IMR-90 (cell line): ENCODE measurements around the gene RAD23B. TPM values are rescaled to one million over a fixed set of nuclear protein-coding genes. Genes with fewer than 3 reads are reported as not detected.
"Not testable (repeated sequence)": the region's sequence is repeated elsewhere in the genome, so short reads cannot be mapped to it uniquely, and the experiment has no call there.

Source experiments
- ATAC-seq: fragments of 200-7000 bp; cut with Tn5 transposase; 2 replicates; pipeline ENCODE4 v1.9.1; 2020; ENCODE audit warnings: low read depth, mild to moderate bottlenecking, moderate library complexity
- BruUV-seq: library from RNA; stranded (reverse); fragments of 400-500 nt; replicated peaks from 2 replicates; lab custom pipeline; 2021; lab: Mats Ljungman, UMichigan
- CTCF ChIA-PET: fragments of 300-600 bp; formaldehyde crosslinking; extraction: SDS; loops from one replicate; lab custom pipeline; 2021; ENCODE audit warnings: antibody characterized with exemption; lab: Yijun Ruan, JAX
- POLR2A ChIA-PET: fragments of 300-600 bp; sonication (Branson Sonifier 250); formaldehyde crosslinking; loops from one replicate; lab custom pipeline; 2022; ENCODE audit warnings: antibody characterized with exemption; ENCODE audit not compliant: unreplicated experiment; lab: Charles Lee
- DNase-seq: peaks from one replicate; pipeline ENCODE4 v3.0.0; 2013
- H2AFZ ChIP-seq: replicated peaks from 2 replicates; pipeline ENCODE3; 2013; ENCODE audit warnings: low read length, mild to moderate bottlenecking; ENCODE audit not compliant: poor library complexity
- H2AK5ac ChIP-seq: 2 replicates; pipeline ENCODE4 v1.6.1; 2013; ENCODE audit warnings: low read depth, low read length, inconsistent platforms
- H2AK9ac ChIP-seq: replicated peaks from 2 replicates; pipeline ENCODE3; 2013; ENCODE audit warnings: mild to moderate bottlenecking, low read depth, low read length, moderate library complexity; ENCODE audit not compliant: poor library complexity
- H2BK120ac ChIP-seq: 2 replicates; pipeline ENCODE4 v1.6.1; 2013; ENCODE audit warnings: low read depth, low read length, inconsistent platforms
- H2BK15ac ChIP-seq: 3 replicates; pipeline ENCODE4 v1.6.1; 2013; ENCODE audit warnings: low read depth, low read length, inconsistent platforms
- H2BK20ac ChIP-seq: 2 replicates; pipeline ENCODE4 v1.6.1; 2013; ENCODE audit warnings: low read depth, mild to moderate bottlenecking, inconsistent platforms, low read length, moderate library complexity
- H2BK5ac ChIP-seq: 2 replicates; pipeline ENCODE4 v1.6.1; 2013; ENCODE audit warnings: mild to moderate bottlenecking, low read depth, low read length, inconsistent platforms; ENCODE audit not compliant: poor library complexity, severe bottlenecking
- H3K14ac ChIP-seq: replicated peaks from 2 replicates; pipeline ENCODE4 v1.6.1; 2013; ENCODE audit warnings: low read depth, low read length, inconsistent platforms
- H3K18ac ChIP-seq: 2 replicates; pipeline ENCODE4 v1.6.1; 2013; ENCODE audit warnings: low read depth, low read length, control low read depth
- H3K23ac ChIP-seq: 2 replicates; pipeline ENCODE4 v1.6.1; 2013; ENCODE audit warnings: low read depth, low read length, inconsistent platforms
- H3K27ac ChIP-seq: 2 replicates; pipeline ENCODE4 v1.5.1; 2013; ENCODE audit warnings: mild to moderate bottlenecking, control low read depth, low read length; ENCODE audit not compliant: insufficient read depth
- H3K27me3 ChIP-seq: 2 replicates; pipeline ENCODE4 v1.6.1; 2013; ENCODE audit warnings: low read length; ENCODE audit not compliant: control insufficient read depth, insufficient read depth
- H3K36me3 ChIP-seq: 2 replicates; pipeline ENCODE4 v1.6.1; 2013; ENCODE audit warnings: low read length, mixed read lengths; ENCODE audit not compliant: control insufficient read depth, insufficient read depth
- H3K4ac ChIP-seq: 2 replicates; pipeline ENCODE4 v1.6.1; 2013; ENCODE audit warnings: low read depth, low read length, inconsistent platforms
- H3K4me1 ChIP-seq: 2 replicates; pipeline ENCODE4 v1.6.1; 2013; ENCODE audit warnings: low read length, mixed read lengths; ENCODE audit not compliant: control insufficient read depth, insufficient read depth
- H3K4me2 ChIP-seq: 2 replicates; pipeline ENCODE4 v1.6.1; 2013; ENCODE audit warnings: low read depth, mild to moderate bottlenecking, control low read depth, low read length, moderate library complexity
- H3K4me3 ChIP-seq: 2 replicates; pipeline ENCODE4 v1.5.1; 2013; ENCODE audit warnings: low read depth, mild to moderate bottlenecking, control low read depth, low read length, moderate library complexity; ENCODE audit not compliant: insufficient read depth
- H3K56ac ChIP-seq: 2 replicates; pipeline ENCODE4 v1.6.1; 2013; ENCODE audit warnings: low read length, inconsistent platforms; ENCODE audit not compliant: insufficient read depth; ENCODE audit errors: extremely low read depth
- H3K79me1 ChIP-seq, 2 experiments: 2 replicates each; pipeline ENCODE4 v1.6.1; 2013; ENCODE audit warnings: low read length in 2 of 2, inconsistent platforms in 1 of 2, low read depth in 1 of 2
- H3K9ac ChIP-seq: 2 replicates; pipeline ENCODE4 v1.6.1; 2013; ENCODE audit warnings: low read depth, low read length, control low read depth
- H3K9me1 ChIP-seq: 2 replicates; pipeline ENCODE4 v1.6.1; 2013; ENCODE audit warnings: low read length, inconsistent platforms; ENCODE audit not compliant: insufficient read depth
- H3K9me3 ChIP-seq: 2 replicates; pipeline ENCODE4 v1.6.1; 2013; ENCODE audit warnings: low read length; ENCODE audit not compliant: control insufficient read depth, insufficient read depth
- H4K20me1 ChIP-seq: 2 replicates; pipeline ENCODE4 v1.6.1; 2013; ENCODE audit warnings: low read length, inconsistent platforms; ENCODE audit not compliant: insufficient read depth
- H4K5ac ChIP-seq: 2 replicates; pipeline ENCODE4 v1.6.1; 2013; ENCODE audit warnings: mild to moderate bottlenecking, low read depth, low read length, control low read depth
- H4K8ac ChIP-seq, 2 experiments: 2 replicates each; pipeline ENCODE4 v1.6.1; 2013; ENCODE audit warnings: low read depth in 2 of 2, low read length in 2 of 2, control low read depth in 1 of 2, inconsistent platforms in 1 of 2
- H4K91ac ChIP-seq: 2 replicates; pipeline ENCODE4 v1.6.1; 2013; ENCODE audit warnings: low read depth, low read length, inconsistent platforms; ENCODE audit not compliant: insufficient read depth
- WGBS, 2 experiments: methylation state at CpG; one replicate each; pipeline versions ENCODE4 v1.1.5 to v1.1.7; 2013; ENCODE audit warnings: missing lambda C conversion rate in 2 of 2; ENCODE audit not compliant: insufficient read length in 1 of 2; ENCODE audit errors: extremely low coverage in 2 of 2; 5-methylcytosine and 5-hydroxymethylcytosine counted together
- dilution Hi-C: fragments of 300-500 bp; cut with HindIII; formaldehyde crosslinking; loops from one replicate; pipeline ENCODE4 v1.14.3; 2018; ENCODE audit warnings: low sequenced_read_pairs; ENCODE audit not compliant: unreplicated experiment
- in situ Hi-C: fragments of 300-500 bp; cut with MboI; formaldehyde crosslinking; loops from 3 replicates; pipeline ENCODE4 v1.14.3; 2019; ENCODE audit warnings: low sequenced_read_pairs, inconsistent platforms, mixed read lengths
- intact Hi-C: fragments of 100-400 bp; cut with micrococcal nuclease; formaldehyde crosslinking; loops from 2 replicates; pipeline ENCODE4 v1.10.0; 2022
- polyA plus RNA-seq, 3 experiments: library from polyadenylated mRNA; depleted of rRNA; stranded (reverse); fragments of >200 nt; gene quantifications; 2 replicates each; pipeline ENCODE4 v1.2.3, GENCODE V29; 2012; ENCODE audit warnings: low replicate concordance in 1 of 3
- total RNA-seq: library from RNA; depleted of rRNA; stranded (reverse); fragments of >200 nt; gene quantifications from 2 replicates; pipeline ENCODE4 v1.2.3, GENCODE V29; 2012

The RAD23B gene
- total and polyA plus RNA-seq, 2 of the 4 experiments (the other 2 are of a cell fraction): 126 to 148 TPM

DNA sequence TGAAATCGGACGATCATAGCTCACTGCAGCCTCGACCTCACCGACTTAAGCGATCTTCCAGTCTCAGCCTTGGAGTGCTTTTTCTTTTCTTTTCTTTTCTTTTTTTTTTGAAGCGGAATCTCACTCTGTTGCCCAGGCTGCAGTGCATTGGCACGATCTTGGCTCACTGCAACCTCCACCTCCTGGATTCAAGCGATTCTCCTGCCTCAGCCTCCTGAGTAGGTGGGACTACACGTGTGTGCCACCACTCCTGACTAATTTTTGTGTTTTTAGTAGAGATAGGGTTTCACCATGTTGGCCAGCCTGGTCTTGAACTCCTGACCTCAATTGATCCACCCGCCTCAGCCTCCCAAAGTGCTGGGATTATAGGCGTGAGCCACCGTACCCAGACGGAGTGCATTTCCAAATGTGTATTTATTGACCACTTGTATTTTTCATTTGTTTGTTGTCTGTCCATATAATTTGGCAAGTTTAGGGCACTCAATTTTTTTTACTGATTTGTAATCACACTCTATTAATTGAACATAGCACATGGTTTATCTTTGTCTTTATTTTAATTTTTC, 23.2 kb upstream of the RAD23B start:
- BruUV-seq, H3K14ac ChIP-seq, H3K23ac ChIP-seq, H2AFZ ChIP-seq, H3K9ac ChIP-seq, H2AK9ac ChIP-seq, H2BK120ac ChIP-seq, H3K9me3 ChIP-seq, H2BK15ac ChIP-seq, in situ Hi-C loops, H3K4ac ChIP-seq, H2BK5ac ChIP-seq, H2AK5ac ChIP-seq, H3K79me1 ChIP-seq, H3K9me1 ChIP-seq, intact Hi-C loops, H4K20me1 ChIP-seq, H4K8ac ChIP-seq, DNase-seq, H3K27ac ChIP-seq, H3K56ac ChIP-seq, H3K4me2 ChIP-seq, H3K27me3 ChIP-seq, ATAC-seq, dilution Hi-C loops, POLR2A ChIA-PET, H3K36me3 ChIP-seq, H3K4me3 ChIP-seq, H3K18ac ChIP-seq, H2BK20ac ChIP-seq, H4K91ac ChIP-seq, H3K4me1 ChIP-seq, H4K5ac ChIP-seq: not testable (repeated sequence)
- WGBS, 2 experiments: 100% methylated on average over 2 of the region's 13 CpGs; no CpG with 5 or more reads in 1 of the 2 experiments
- CTCF ChIA-PET: interaction anchor here (0.9 to 1.1 kb wide), 2 partner anchors 9 to 27 kb away, joined by 3 to 6 read pairs; no protein-coding TSS in a partner anchor
